NCI-H1092 (cell line): Measurements from ENCODE around the gene PARP15.
A peak's percentile ranks its signal among the peaks of the same experiment; 100 is the strongest.
"Not testable (repeated sequence)": the region's sequence is repeated elsewhere in the genome, so short reads cannot be mapped to it uniquely, and the experiment has no call there.

Experiments
- DNase-seq: peaks from one replicate; lab custom pipeline; 2025; lab: John Stamatoyannopoulos, UW

The PARP15 gene

GRCh38 chr3:122577409-122578031 is at the start of gene PARP15:
Gene PARP15, plus strand, starts transcription at chr3:122577650. Its CDS starts 18 bp downstream, at chr3:122577668.
- DNase-seq: no peak

DNA sequence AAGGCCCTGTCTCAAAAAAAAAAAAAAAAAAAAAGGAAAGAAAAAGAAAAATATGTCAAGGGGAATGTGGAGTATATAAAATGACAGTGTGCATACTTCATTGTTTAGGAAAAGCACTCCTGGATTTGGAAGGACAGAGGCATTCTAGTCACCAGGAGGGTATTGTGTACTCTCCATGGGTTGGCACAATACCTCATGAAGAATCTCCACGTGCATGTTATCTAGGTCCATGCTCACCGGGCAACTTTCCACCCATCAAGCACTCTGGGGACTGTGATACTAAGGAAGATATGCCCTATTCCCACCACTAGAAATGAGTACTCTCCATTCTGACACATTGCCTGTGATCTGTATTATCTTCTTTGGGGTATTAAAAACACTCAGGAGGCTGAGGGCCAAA is 47.3 kb upstream of the PARP15 start:
- no peak for DNase-seq

DNA sequence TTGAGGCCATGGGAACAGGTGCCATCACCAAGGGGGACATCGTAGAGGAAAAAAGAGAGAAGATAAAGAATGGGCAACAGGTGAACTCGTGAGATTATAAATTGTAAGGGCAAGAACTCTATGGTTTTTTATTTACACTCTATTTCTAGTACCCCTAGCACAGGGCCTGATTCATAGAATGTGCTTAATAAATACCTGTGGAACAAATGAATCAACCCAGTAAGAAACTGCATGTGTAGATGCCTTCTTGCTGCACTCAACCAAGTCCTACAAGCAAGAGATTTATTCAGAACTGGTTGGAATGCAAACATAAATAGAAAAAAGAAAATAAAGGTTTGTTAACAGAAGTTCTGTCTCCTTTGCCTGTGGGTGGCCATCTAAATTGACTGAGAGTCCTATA is 44.0 kb upstream of the PARP15 start:
- no peak for DNase-seq

DNA sequence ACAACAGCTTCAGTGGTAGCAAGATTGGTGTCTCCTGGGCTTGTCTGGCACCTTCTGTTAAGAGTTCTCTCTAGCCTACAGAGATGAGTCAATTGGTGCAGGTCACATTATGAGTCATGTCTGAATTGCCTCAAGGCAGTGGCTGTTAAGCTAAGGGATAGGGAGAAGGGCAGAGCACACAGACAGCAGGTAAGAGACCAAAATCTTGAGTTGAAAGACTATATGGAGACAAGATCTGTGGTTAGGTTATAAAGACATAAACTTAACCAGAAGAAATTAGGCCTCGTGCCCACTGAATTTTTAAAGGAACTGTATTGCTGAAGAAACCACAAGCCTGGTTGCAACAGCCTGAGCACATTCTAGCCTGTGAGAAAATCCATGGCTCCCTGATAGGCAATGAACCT is 43.5 kb upstream of the PARP15 start:
- DNase-seq: no peak

DNA sequence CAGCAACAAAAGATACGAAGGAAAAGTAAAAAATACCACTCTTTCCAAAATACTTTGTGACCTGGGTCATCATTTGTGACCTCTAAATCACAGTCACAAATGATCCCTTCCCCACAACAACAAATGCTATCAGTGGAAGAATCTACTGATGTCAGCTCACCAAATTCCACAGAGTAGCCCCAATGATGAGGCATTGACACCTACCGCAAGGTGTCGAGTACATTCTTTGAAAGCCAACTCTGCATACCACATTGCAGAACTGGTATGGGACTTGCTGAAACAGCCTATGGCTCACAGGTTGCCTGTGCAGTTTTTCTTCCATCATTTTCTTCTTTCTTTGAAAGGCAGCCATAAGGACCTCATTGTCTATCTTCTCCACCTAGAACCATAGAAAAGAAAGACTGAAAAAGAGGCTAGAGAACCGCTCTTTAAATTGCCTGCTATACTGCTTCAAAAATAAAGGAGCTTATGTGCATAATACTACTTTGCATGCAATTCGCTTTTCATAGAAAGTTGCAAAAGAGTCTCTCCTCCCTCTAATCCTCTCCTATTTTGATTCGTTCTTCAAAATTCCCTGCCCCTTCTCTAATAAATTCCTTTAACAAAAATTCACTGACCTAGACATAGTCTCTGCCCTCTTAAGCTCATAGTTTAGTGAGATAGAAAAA is 41.4 kb upstream of the PARP15 start:
- no peak for DNase-seq

DNA sequence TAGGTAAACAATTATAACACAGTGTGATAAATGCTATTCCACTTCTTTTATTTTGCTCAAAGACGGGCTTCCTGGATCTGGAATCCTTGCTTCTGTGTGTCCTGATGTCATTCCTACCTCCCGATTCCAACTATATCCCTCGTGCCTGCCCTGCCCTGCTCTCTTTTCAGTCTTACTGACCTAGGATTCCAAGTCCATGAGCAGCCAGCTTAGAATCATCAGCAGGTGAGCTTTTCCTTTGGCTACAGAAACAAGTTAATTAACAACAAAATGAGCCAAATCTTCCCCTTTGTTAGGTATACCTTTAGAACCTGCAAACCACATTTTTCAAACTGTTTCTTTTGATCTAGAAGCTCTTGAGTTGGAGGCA is 40.8 kb upstream of the PARP15 start:
- no peak for DNase-seq

DNA sequence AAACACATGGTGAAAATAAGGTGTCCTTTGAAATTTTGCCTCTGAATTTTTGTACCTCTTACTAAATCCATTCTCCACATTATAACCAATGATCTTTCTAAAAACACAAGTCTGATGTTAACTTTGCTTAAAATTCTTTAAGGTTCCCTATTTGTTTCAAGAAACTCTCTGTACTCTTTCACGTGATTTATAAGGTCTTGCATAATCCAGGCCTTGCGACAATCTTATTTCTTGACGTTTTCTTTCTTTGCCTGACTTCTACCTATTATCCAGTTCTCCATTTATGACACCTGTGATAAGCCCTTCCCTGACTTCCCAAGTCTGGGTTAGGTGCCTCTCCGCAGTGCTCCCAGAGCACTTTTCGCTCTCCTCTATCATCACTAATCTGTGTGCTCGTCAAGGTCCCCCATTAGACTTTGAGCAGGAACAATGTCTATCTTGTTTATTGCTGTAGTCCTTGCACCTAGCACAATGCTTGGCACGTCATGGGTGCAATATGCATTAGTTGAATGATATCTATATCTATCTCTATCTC is 38.4 kb upstream of the PARP15 start:
- DNase-seq: no peak

GRCh38 chr3:122546151-122546550 is 31.3 kb upstream of the PARP15 start:
- DNase-seq: no peak

GRCh38 chr3:122548076-122548475 is 29.4 kb upstream of the PARP15 start:
- DNase-seq: no peak

DNA sequence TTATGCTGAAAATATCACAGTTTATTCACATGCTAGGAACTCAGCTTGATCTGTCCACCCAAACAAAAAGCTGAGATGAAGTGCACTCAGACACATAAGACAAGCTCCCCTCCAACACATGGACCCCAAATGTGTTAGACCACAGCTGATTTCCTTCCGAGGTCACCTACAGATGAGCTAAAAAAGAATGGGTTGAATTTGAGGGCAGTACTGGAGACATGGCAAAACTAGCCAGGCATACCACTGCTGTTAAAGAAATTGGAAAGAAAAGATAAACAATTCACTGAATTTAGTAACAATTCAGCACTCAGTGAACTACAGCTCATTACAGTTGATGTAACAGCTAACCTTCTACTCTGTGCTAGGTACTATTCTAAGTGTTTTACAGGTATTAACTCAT is 28.8 kb upstream of the PARP15 start:
- DNase-seq: no peak

DNA sequence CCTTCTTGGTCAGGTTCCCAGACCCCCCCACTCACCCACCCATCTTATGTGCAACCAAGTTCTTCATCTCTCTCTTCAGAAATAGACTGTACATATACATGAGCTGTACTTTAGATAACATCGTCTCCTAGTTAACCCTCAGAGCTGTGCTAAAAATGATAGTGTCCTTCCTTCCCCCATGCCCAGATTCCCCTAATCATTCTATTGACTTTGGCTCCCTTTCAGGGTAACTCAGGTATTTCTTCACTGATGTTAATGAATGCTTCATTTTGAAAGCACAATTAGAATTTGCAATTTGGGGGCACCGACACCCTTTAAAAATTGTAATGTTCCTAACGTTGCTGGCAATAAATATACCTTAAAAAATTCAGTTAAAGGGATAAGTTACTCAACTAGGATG is 24.3 kb upstream of the PARP15 start:
- no peak for DNase-seq

DNA sequence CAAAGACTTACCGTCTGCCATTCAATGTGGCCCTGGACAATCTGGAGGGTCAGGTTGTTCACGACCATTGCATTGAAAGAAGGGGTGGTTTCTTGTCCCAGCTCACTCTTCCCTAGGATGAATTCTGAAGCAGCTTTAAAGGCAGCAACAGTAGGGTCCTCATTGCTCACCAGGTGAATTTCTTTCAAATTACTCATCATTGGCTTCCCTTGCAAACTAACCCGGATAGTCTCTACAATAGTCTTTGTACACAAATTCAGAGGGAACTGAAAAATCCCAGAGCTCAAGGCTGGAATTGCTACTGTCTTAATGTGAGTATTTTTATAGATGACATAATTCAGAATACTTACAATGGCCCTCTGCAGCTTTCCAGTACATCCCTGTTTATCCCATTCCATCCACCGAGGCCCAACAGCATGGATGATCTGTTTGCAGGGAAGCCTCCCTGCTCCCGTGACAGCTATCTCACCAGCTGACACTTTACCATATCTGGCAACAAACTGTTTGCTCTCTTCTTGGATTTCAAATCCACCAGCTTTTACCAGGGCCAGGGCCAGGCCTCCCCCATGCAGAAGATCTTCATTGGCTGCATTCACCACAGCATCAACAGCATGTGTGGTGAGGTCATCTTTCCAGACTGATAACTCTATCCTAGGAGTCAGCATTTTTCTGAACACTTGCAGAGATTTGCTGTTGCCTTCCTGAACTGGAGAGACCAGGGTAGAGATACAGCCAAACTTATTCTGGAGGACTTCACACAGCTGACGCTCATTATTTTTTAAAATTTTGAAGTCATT is 22.0 kb upstream of the PARP15 start:
- DNase-seq: no peak

- DNase-seq: no peak
These were observed 20.1 kb upstream of the PARP15 start for GRCh38 chr3:122557356-122557755.

DNA sequence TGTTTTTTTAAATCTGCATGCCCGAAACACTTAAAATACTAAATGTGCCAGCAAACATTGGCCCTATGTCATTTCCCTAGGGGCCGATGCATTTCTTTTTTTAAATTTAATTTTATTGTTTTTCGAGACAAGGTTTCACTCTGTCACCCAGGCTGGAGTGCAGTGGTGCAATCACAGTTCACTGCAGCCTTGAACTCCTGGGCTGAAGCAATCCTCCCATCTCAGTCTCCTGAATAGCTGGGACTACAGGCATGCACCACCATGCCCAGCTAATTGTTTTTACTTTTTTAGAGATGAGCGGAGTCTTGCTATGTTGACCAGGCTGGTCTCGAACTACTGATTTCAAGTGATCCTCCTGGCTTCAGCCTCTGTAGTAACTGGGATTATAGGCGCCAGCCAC is 18.8 kb upstream of the PARP15 start:
- no peak for DNase-seq

DNA sequence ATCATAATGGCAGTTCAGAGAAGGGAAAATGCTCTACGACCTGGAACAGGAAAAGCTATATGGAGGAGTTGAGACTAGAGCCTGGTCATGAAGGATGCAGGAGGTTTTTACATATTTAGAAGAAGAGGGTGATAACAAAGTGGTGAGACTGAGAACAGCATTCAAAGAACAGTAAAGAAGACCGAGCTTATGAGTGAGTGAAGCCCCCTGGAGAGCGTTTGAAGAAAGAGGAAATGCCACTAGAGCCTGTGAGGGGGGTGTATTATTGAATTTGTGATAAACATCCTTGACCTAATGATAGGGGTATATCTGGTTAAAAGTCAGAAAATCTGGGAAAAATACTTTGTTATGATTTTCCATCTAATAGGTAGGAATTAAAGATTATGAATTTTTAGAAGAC is 17.5 kb upstream of the PARP15 start:
- DNase-seq: no peak

- peak; percentile 23 for DNase-seq
These were observed 16.8 kb upstream of the PARP15 start for GRCh38 chr3:122560680-122561079.

DNA sequence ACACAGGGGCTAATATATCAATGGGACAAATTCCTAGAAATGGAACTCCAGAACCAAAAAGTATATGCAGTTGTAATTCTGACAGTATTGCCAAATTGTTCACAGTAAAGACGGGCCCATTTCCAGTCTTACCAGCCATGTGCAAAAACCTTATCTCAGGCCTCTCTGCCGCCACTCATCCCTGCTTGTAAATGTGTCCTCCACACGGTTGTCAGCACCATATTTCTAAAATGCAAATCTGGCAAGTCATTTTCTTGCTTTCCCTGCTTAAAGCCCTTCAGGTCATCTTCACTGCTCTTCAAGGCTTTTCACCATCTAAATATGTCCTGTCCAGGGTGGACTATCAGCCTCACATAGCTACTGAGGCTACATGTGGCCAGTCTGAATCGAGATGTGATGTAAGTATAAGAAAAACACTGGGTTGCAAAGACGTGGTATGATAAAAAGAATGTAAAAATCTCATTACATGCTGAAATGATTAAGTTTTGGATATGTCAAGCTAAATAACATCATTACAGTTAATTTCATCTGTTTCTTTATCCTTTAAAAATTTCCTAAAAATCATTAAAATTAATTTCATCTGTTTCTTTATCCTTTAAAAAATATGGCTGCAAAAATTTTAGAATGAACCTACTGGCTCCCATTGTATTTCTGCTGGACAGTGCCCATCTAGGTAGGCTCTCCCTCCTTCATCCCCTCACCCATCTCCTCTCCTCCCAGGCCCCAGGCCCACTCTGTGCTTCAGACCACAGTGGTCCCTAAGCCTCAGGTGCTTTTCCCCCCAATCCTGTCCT is 14.3 kb upstream of the PARP15 start:
- no peak for DNase-seq

GRCh38 chr3:122563717-122564025 is 13.8 kb upstream of the PARP15 start:
- no peak for DNase-seq

GRCh38 chr3:122564155-122564912 is 13.1 kb upstream of the PARP15 start, which contains the start of the genes DTX3L and PARP9:
Gene DTX3L, plus strand, starts transcription at chr3:122564338. Its CDS starts 89 bp downstream, at chr3:122564427.
Gene PARP9, minus strand, starts transcription at chr3:122564300. Its CDS starts 4,680 bp downstream, at chr3:122559620.
- DNase-seq: peak; percentile 43

GRCh38 chr3:122568131-122568530 is 9.3 kb upstream of the PARP15 start:
- DNase-seq: not testable (repeated sequence)

- DNase-seq: no peak
These were observed 8.7 kb upstream of the PARP15 start for GRCh38 chr3:122568755-122569154.
